ENCODE results near the gene TLE1.

- no peak for TF ChIP-seq EZH2 (IDR thresholded peaks at IDR 0.05; ENCODE audit: borderline replicate concordance, insufficient read depth, low read depth, low read length, poor library complexity, severe bottlenecking)
- TF ChIP-seq CTCF (IDR thresholded peaks at IDR 0.05) = no peak
These were observed 5.2 kb upstream of the TLE1 start for GRCh38 chr9:81694541-81694940.
